ENCODE measurements around the gene MAMDC2. TPM values are rescaled to one million over a fixed set of nuclear protein-coding genes. Genes with fewer than 3 reads are reported as not detected.

The MAMDC2 gene
- total and polyA plus RNA-seq, 2 of the 4 experiments (the other 2 are of a cell fraction) = 5.0 to 5.2 TPM

GRCh38 chr9:70106571-70106970 is 62.9 kb downstream of the MAMDC2 start:
- no TSS peak for BruUV-seq (replicated peaks)
- POLR2A ChIA-PET (ENCODE audit: unreplicated experiment) = no interaction called here
- Histone ChIP-seq H2AFZ (replicated peaks; ENCODE audit: low read length, poor library complexity) (no peak overlapping the region), H4K8ac (ENCODE audit: low read depth in 2 of 2, low read length in 2 of 2) (no peak overlapping the region), H3K4ac (ENCODE audit: low read depth, low read length) (no peak overlapping the region), H3K36me3 (ENCODE audit: control insufficient read depth, insufficient read depth, low read length) (no peaks in the 10 kb centered on the region), H3K9me3 (ENCODE audit: control insufficient read depth, insufficient read depth, low read length) (no peaks in the 10 kb centered on the region), H2BK5ac (ENCODE audit: low read depth, low read length, poor library complexity, severe bottlenecking) (no peak overlapping the region), H3K4me2 (ENCODE audit: low read depth, low read length) (no peak overlapping the region), H2AK5ac (ENCODE audit: low read depth, low read length) (no peak overlapping the region), H2AK9ac (replicated peaks; ENCODE audit: low read depth, low read length, poor library complexity) (no peak overlapping the region), H4K5ac (ENCODE audit: low read depth, low read length) (no peak overlapping the region), H3K56ac (ENCODE audit: extremely low read depth, insufficient read depth, low read length) (no peak overlapping the region), H3K4me1 (ENCODE audit: control insufficient read depth, insufficient read depth, low read length) (peaks cover 1% of the 10 kb centered on the region; the same call in 1 of the 2 replicates), H3K27ac (ENCODE audit: insufficient read depth, low read length) (no peak overlapping the region), H2BK20ac (ENCODE audit: low read depth, low read length) (no peak overlapping the region), H3K18ac (ENCODE audit: low read depth, low read length) (no peak overlapping the region), H2BK15ac (ENCODE audit: low read depth, low read length) (no peak overlapping the region), H3K79me1 (ENCODE audit: low read depth in 1 of 2, low read length in 2 of 2) (no peaks in the 10 kb centered on the region), H3K4me3 (ENCODE audit: insufficient read depth, low read depth, low read length) (no peak overlapping the region), H3K23ac (ENCODE audit: low read depth, low read length) (no peak overlapping the region), H3K9ac (ENCODE audit: low read depth, low read length) (no peak overlapping the region), H3K27me3 (ENCODE audit: control insufficient read depth, insufficient read depth, low read length) (no peaks in the 10 kb centered on the region), H4K91ac (ENCODE audit: insufficient read depth, low read depth, low read length) (no peak overlapping the region), H4K20me1 (ENCODE audit: insufficient read depth, low read length) (no peaks in the 10 kb centered on the region), H3K14ac (replicated peaks; ENCODE audit: low read depth, low read length) (no peak overlapping the region), H2BK120ac (ENCODE audit: low read depth, low read length) (no peak overlapping the region), H3K9me1 (ENCODE audit: insufficient read depth, low read length) (no peaks in the 10 kb centered on the region; the same call in none of the 2 replicates)
- DNase-seq (no peak), ATAC-seq (ENCODE audit: low read depth) (no peak)
- intact Hi-C loops (cut with micrococcal nuclease) = no loop called here
- in situ Hi-C loops (cut with MboI; ENCODE audit: low sequenced_read_pairs) = loop anchor here (25.0 kb wide), 1 partner anchor 694 kb away; no protein-coding TSS in a partner anchor
- dilution Hi-C loops (cut with HindIII; ENCODE audit: low sequenced_read_pairs, unreplicated experiment) = no loop called here
- 96% methylated on average over 7 of the region's 10 CpGs; no CpG with 5 or more reads in 1 of the 2 experiments for WGBS, 2 experiments (ENCODE audit: extremely low coverage in 2 of 2, insufficient read length in 1 of 2)
- CTCF ChIA-PET = interaction anchor here (7.6 kb wide), 1 partner anchor 133 kb away, joined by 121 read pairs; no protein-coding TSS in a partner anchor
- TF ChIP-seq POLR2A (IDR thresholded peaks at IDR 0.05; ENCODE audit: low read depth, low read length) (no peak), ELK1 (IDR thresholded peaks at IDR 0.05; ENCODE audit: borderline replicate concordance, low read depth, low read length) (no peak), MAFK (IDR thresholded peaks at IDR 0.05; ENCODE audit: low read depth, low read length) (no peak), RAD21 (IDR thresholded peaks at IDR 0.05; ENCODE audit: low read length) (no peak), BHLHE40 (IDR thresholded peaks at IDR 0.05; ENCODE audit: low read depth, low read length) (no peak), CTCF (conservative IDR thresholded peaks at IDR 0.05; ENCODE audit: low read depth, low read length) (no peak), MAZ (IDR thresholded peaks at IDR 0.05; ENCODE audit: borderline replicate concordance, low read depth, low read length) (no peak), USF2 (IDR thresholded peaks at IDR 0.05; ENCODE audit: low read depth, low read length) (no peak), CEBPB (IDR thresholded peaks at IDR 0.05; ENCODE audit: low read depth, low read length) (no peak), SMC3 (IDR thresholded peaks at IDR 0.05; ENCODE audit: low read depth, low read length) (no peak), MXI1 (IDR thresholded peaks at IDR 0.05; ENCODE audit: borderline replicate concordance, low read depth, low read length) (no peak), CHD1 (IDR thresholded peaks at IDR 0.05; ENCODE audit: low read depth, low read length) (no peak), RCOR1 (IDR thresholded peaks at IDR 0.05; ENCODE audit: insufficient replicate concordance, low read length) (no peak), NFE2L2 (IDR thresholded peaks at IDR 0.05; ENCODE audit: low read depth, low read length) (no peak), RFX5 (IDR thresholded peaks at IDR 0.05; ENCODE audit: low read depth, low read length) (no peak), FOS (IDR thresholded peaks at IDR 0.05; ENCODE audit: low read depth, low read length) (no peak)

Measured in IMR-90 (cell line).